ENCODE measurements around the gene LEP.

LEP gene

GRCh38 chr7:128264477-128264876 lies 23.4 kb downstream of the LEP start:
- H3K9me3 Mint-ChIP-seq: no peaks in the 10 kb centered on the region

GRCh38 chr7:128265156-128265905 lies 24.3 kb downstream of the LEP start:
- Mint-ChIP-seq H3K9me3 (no peaks in the 10 kb centered on the region), H3K27me3 (peaks cover 37 to 38% of the 10 kb centered on the region in 2 donors), H3K27ac (no peak overlapping the region), H3K4me3 (no peak overlapping the region), H3K4me1 (ENCODE audit: low read depth in 2 of 2) (no peaks in the 10 kb centered on the region), H3K36me3 (ENCODE audit: insufficient read depth) (no peaks in the 10 kb centered on the region)
- DNase-seq (no peak), ATAC-seq (replicated peaks) (no peak)

More at GRCh38 chr7:128264477-128264876, 23.4 kb downstream of the LEP start:
- no peaks in the 10 kb centered on the region for H3K4me1 Mint-ChIP-seq (ENCODE audit: low read depth in 2 of 2)
- peaks cover 31 to 32% of the 10 kb centered on the region in 2 donors for H3K27me3 Mint-ChIP-seq
- no peak overlapping the region for H3K4me3 Mint-ChIP-seq
- peaks cover 3% of the 10 kb centered on the region for H3K36me3 Mint-ChIP-seq (ENCODE audit: insufficient read depth)
- ATAC-seq (replicated peaks): no peak
- no peak overlapping the region for H3K27ac Mint-ChIP-seq
- no peak for DNase-seq

- Mint-ChIP-seq H3K27ac (no peak overlapping the region), H3K4me3 (no peak overlapping the region), H3K9me3 (no peaks in the 10 kb centered on the region), H3K27me3 (peaks cover 37 to 44% of the 10 kb centered on the region in 2 donors), H3K4me1 (ENCODE audit: low read depth in 2 of 2) (no peaks in the 10 kb centered on the region), H3K36me3 (ENCODE audit: insufficient read depth) (no peaks in the 10 kb centered on the region)
- DNase-seq (no peak), ATAC-seq (replicated peaks) (no peak)
These were observed 24.8 kb downstream of the LEP start for GRCh38 chr7:128265906-128266300.

- ATAC-seq (replicated peaks) (no peak), DNase-seq (no peak)
- H3K36me3 Mint-ChIP-seq (ENCODE audit: insufficient read depth): no peaks in the 10 kb centered on the region
- peaks cover 0 to 2% of the 10 kb centered on the region in 2 donors for H3K4me1 Mint-ChIP-seq (ENCODE audit: low read depth in 2 of 2)
- H3K4me3 Mint-ChIP-seq: no peak overlapping the region
- peaks cover 36 to 50% of the 10 kb centered on the region in 2 donors for H3K27me3 Mint-ChIP-seq
- H3K27ac Mint-ChIP-seq: no peak overlapping the region
- no peaks in the 10 kb centered on the region for H3K9me3 Mint-ChIP-seq
These were observed 25.4 kb downstream of the LEP start for GRCh38 chr7:128266529-128266882.

- no peaks in the 10 kb centered on the region for H3K36me3 Mint-ChIP-seq (ENCODE audit: insufficient read depth)
- ATAC-seq (replicated peaks): no peak
- peaks cover 31 to 52% of the 10 kb centered on the region in 2 donors for H3K27me3 Mint-ChIP-seq
- peaks cover 0 to 2% of the 10 kb centered on the region in 2 donors for H3K4me1 Mint-ChIP-seq (ENCODE audit: low read depth in 2 of 2)
- H3K9me3 Mint-ChIP-seq: no peaks in the 10 kb centered on the region
- no peak for DNase-seq
- no peak overlapping the region for H3K27ac Mint-ChIP-seq
- H3K4me3 Mint-ChIP-seq: no peak overlapping the region
These were observed 26.0 kb downstream of the LEP start for GRCh38 chr7:128266883-128267594.

- Mint-ChIP-seq H3K9me3 (no peaks in the 10 kb centered on the region), H3K4me1 (ENCODE audit: low read depth in 2 of 2) (peaks cover 0 to 2% of the 10 kb centered on the region in 2 donors), H3K4me3 (no peak overlapping the region), H3K36me3 (ENCODE audit: insufficient read depth) (no peaks in the 10 kb centered on the region), H3K27me3 (peaks cover 29 to 52% of the 10 kb centered on the region in 2 donors), H3K27ac (no peak overlapping the region)
- ATAC-seq (replicated peaks): no peak
- no peak for DNase-seq
These were observed 26.5 kb downstream of the LEP start for GRCh38 chr7:128267595-128267924.

- H3K27ac Mint-ChIP-seq: no peak overlapping the region
- no peaks in the 10 kb centered on the region for H3K36me3 Mint-ChIP-seq (ENCODE audit: insufficient read depth)
- peaks cover 29 to 52% of the 10 kb centered on the region in 2 donors for H3K27me3 Mint-ChIP-seq
- peaks cover 0 to 2% of the 10 kb centered on the region in 2 donors for H3K4me1 Mint-ChIP-seq (ENCODE audit: low read depth in 2 of 2)
- no peak overlapping the region for H3K4me3 Mint-ChIP-seq
- DNase-seq (no peak), ATAC-seq (replicated peaks) (no peak)
- no peaks in the 10 kb centered on the region for H3K9me3 Mint-ChIP-seq
These were observed 27.2 kb downstream of the LEP start for GRCh38 chr7:128268233-128268632.

- no peaks in the 10 kb centered on the region for H3K9me3 Mint-ChIP-seq
- ATAC-seq (replicated peaks) (no peak), DNase-seq (no peak)
- no peaks in the 10 kb centered on the region for H3K36me3 Mint-ChIP-seq (ENCODE audit: insufficient read depth)
- peak overlapping the region in 1 of 2 donors; percentile 56 for H3K27ac Mint-ChIP-seq
- peaks cover 29 to 52% of the 10 kb centered on the region in 2 donors for H3K27me3 Mint-ChIP-seq
- H3K4me1 Mint-ChIP-seq (ENCODE audit: low read depth in 2 of 2): peaks cover 0 to 2% of the 10 kb centered on the region in 2 donors
- H3K4me3 Mint-ChIP-seq: no peak overlapping the region
These were observed 29.8 kb downstream of the LEP start for GRCh38 chr7:128270826-128271272.

GRCh38 chr7:128271471-128271941 lies 30.4 kb downstream of the LEP start:
- Mint-ChIP-seq H3K9me3 (no peaks in the 10 kb centered on the region), H3K4me3 (no peak overlapping the region), H3K27ac (peak overlapping the region in 1 of 2 donors; percentile 56), H3K36me3 (ENCODE audit: insufficient read depth) (no peaks in the 10 kb centered on the region), H3K27me3 (peaks cover 29 to 51% of the 10 kb centered on the region in 2 donors), H3K4me1 (ENCODE audit: low read depth in 2 of 2) (peaks cover 0 to 2% of the 10 kb centered on the region in 2 donors)
- no peak for ATAC-seq (replicated peaks)
- DNase-seq: no peak

GRCh38 chr7:128271942-128272481 lies 30.9 kb downstream of the LEP start:
- Mint-ChIP-seq H3K27ac (no peak overlapping the region), H3K9me3 (no peaks in the 10 kb centered on the region), H3K27me3 (peaks cover 27 to 46% of the 10 kb centered on the region in 2 donors), H3K4me3 (no peak overlapping the region), H3K36me3 (ENCODE audit: insufficient read depth) (no peaks in the 10 kb centered on the region), H3K4me1 (ENCODE audit: low read depth in 2 of 2) (peaks cover 0 to 2% of the 10 kb centered on the region in 2 donors)
- DNase-seq (no peak), ATAC-seq (replicated peaks) (no peak)

- no peak overlapping the region for H3K4me3 Mint-ChIP-seq
- ATAC-seq (replicated peaks) (no peak), DNase-seq (no peak)
- peaks cover 0 to 2% of the 10 kb centered on the region in 2 donors for H3K4me1 Mint-ChIP-seq (ENCODE audit: low read depth in 2 of 2)
- no peaks in the 10 kb centered on the region for H3K9me3 Mint-ChIP-seq
- peak overlapping the region in 1 of 2 donors; percentile 6 for H3K27ac Mint-ChIP-seq
- peaks cover 6 to 22% of the 10 kb centered on the region in 2 donors for H3K27me3 Mint-ChIP-seq
- H3K36me3 Mint-ChIP-seq (ENCODE audit: insufficient read depth): no peaks in the 10 kb centered on the region
These were observed 33.3 kb downstream of the LEP start for GRCh38 chr7:128274246-128274883.

- Mint-ChIP-seq H3K27me3 (peaks cover 0 to 15% of the 10 kb centered on the region in 2 donors), H3K36me3 (ENCODE audit: insufficient read depth) (no peaks in the 10 kb centered on the region), H3K4me1 (ENCODE audit: low read depth in 2 of 2) (peaks cover 0 to 2% of the 10 kb centered on the region in 2 donors), H3K27ac (peak overlapping the region in 1 of 2 donors; percentile 6), H3K4me3 (no peak overlapping the region), H3K9me3 (peaks cover 4 to 5% of the 10 kb centered on the region in 2 donors)
- ATAC-seq (replicated peaks) (no peak), DNase-seq (no peak)
These were observed 34.0 kb downstream of the LEP start for GRCh38 chr7:128274884-128275603.

GRCh38 chr7:128275681-128276080 lies 34.6 kb downstream of the LEP start:
- no peak for DNase-seq
- Mint-ChIP-seq H3K27ac (no peak overlapping the region), H3K9me3 (peaks cover 5 to 7% of the 10 kb centered on the region in 2 donors), H3K4me3 (no peak overlapping the region), H3K4me1 (ENCODE audit: low read depth in 2 of 2) (peaks cover 0 to 2% of the 10 kb centered on the region in 2 donors), H3K27me3 (peaks cover 0 to 10% of the 10 kb centered on the region in 2 donors), H3K36me3 (ENCODE audit: insufficient read depth) (no peaks in the 10 kb centered on the region)
- ATAC-seq (replicated peaks): no peak

Data from effector memory CD8-positive, alpha-beta T cell (primary cell).